Activated B cell treated with CpG ODN at 0.5 μM for 24 hours (primary cell): ENCODE data around the gene ATP5MC3. TPM values are rescaled to one million over a fixed set of nuclear protein-coding genes. Genes with fewer than 3 reads are reported as not detected.

Experiments used
- ATAC-seq: fragments of 200-7000 bp; cut with Tn5 transposase; one replicate; pipeline ENCODE4 v1.10.0; 2021; ENCODE audit warnings: low read depth, mild to moderate bottlenecking, moderate library complexity
- CTCF ChIA-PET: fragments of 350-600 bp; sonication (Branson Sonifier 250); formaldehyde crosslinking; loops from one replicate; lab custom pipeline; 2021; ENCODE audit warnings: antibody characterized with exemption; lab: Charles Lee
- POLR2A ChIA-PET: fragments of 350-600 bp; sonication (Branson Sonifier 250); formaldehyde crosslinking; loops from one replicate; lab custom pipeline; 2021; ENCODE audit warnings: antibody characterized with exemption; lab: Charles Lee
- DNase-seq: peaks from one replicate; pipeline ENCODE4 v3.0.0; 2022
- H3K27ac Mint-ChIP-seq: one replicate; pipeline ENCODE4 v1.8.0; 2020; ENCODE audit warnings: mixed read lengths
- H3K27me3 Mint-ChIP-seq: one replicate; pipeline ENCODE4 v1.8.0; 2021; ENCODE audit warnings: mixed read lengths
- H3K36me3 Mint-ChIP-seq: one replicate; pipeline ENCODE4 v1.8.0; 2021; ENCODE audit warnings: low read depth, mixed read lengths
- H3K4me1 Mint-ChIP-seq: one replicate; pipeline ENCODE4 v1.8.0; 2021; ENCODE audit warnings: mixed read lengths
- H3K4me3 Mint-ChIP-seq: one replicate; pipeline ENCODE4 v1.8.0; 2020; ENCODE audit warnings: mild to moderate bottlenecking, mixed read lengths
- H3K9me3 Mint-ChIP-seq: one replicate; pipeline ENCODE4 v1.8.0; 2020; ENCODE audit warnings: mixed read lengths
- CTCF ChIP-seq: fragments of 200-600 bp; IDR thresholded peaks from one replicate; pipeline ENCODE4 v1.8.0; 2022; ENCODE audit warnings: antibody characterized with exemption, mild to moderate bottlenecking
- intact Hi-C: fragments of 100-400 bp; cut with micrococcal nuclease; formaldehyde crosslinking; loops from one replicate; pipeline ENCODE4 v1.15.1; 2024
- total RNA-seq: library from RNA; stranded (reverse); gene quantifications from 2 replicates; pipeline ENCODE4 v1.2.3, GENCODE V29; 2022

ATP5MC3 gene
- total RNA-seq, 1 donor from 2014 or later, result 147 TPM

- ChIA-PET CTCF (no interaction called here), POLR2A (no interaction called here)
- H3K4me1 Mint-ChIP-seq, result no peaks in the 10 kb centered on the region
- ATAC-seq (no peak), DNase-seq (no peak)
- no peaks in the 10 kb centered on the region for H3K36me3 Mint-ChIP-seq
- intact Hi-C loops, result no loop called here
- H3K4me3 Mint-ChIP-seq, result no peak overlapping the region
- H3K9me3 Mint-ChIP-seq, result no peaks in the 10 kb centered on the region
- TF ChIP-seq CTCF, result no peak
- H3K27ac Mint-ChIP-seq, result no peak overlapping the region
- H3K27me3 Mint-ChIP-seq, result peaks cover 15% of the 10 kb centered on the region
Observed at GRCh38 chr2:175218551-175218950, 37.0 kb upstream of the ATP5MC3 start.

GRCh38 chr2:175207741-175208438, 26.4 kb upstream of the ATP5MC3 start:
- no peak for DNase-seq
- no peaks in the 10 kb centered on the region for H3K4me1 Mint-ChIP-seq
- ChIA-PET POLR2A (no interaction called here), CTCF (no interaction called here)
- peaks cover 21% of the 10 kb centered on the region for H3K27me3 Mint-ChIP-seq
- intact Hi-C loops, result no loop called here
- H3K27ac Mint-ChIP-seq, result no peak overlapping the region
- H3K36me3 Mint-ChIP-seq, result no peaks in the 10 kb centered on the region
- ATAC-seq, result no peak
- no peak overlapping the region for H3K4me3 Mint-ChIP-seq
- no peaks in the 10 kb centered on the region for H3K9me3 Mint-ChIP-seq
- no peak for TF ChIP-seq CTCF

GRCh38 chr2:175206866-175207265, 25.4 kb upstream of the ATP5MC3 start:
- ChIA-PET CTCF (no interaction called here), POLR2A (no interaction called here)
- TF ChIP-seq CTCF, result no peak
- Mint-ChIP-seq H3K9me3 (no peaks in the 10 kb centered on the region), H3K4me3 (no peak overlapping the region), H3K4me1 (no peaks in the 10 kb centered on the region), H3K36me3 (no peaks in the 10 kb centered on the region), H3K27me3 (peaks cover 20% of the 10 kb centered on the region), H3K27ac (no peak overlapping the region)
- ATAC-seq (no peak), DNase-seq (no peak)
- intact Hi-C loops, result no loop called here

- no peak overlapping the region for H3K27ac Mint-ChIP-seq
- H3K27me3 Mint-ChIP-seq, result peaks cover 23% of the 10 kb centered on the region
- H3K36me3 Mint-ChIP-seq, result no peaks in the 10 kb centered on the region
- ATAC-seq (no peak), DNase-seq (no peak)
- no peak for TF ChIP-seq CTCF
- ChIA-PET CTCF (no interaction called here), POLR2A (no interaction called here)
- intact Hi-C loops, result no loop called here
- H3K4me1 Mint-ChIP-seq, result no peaks in the 10 kb centered on the region
- H3K4me3 Mint-ChIP-seq, result no peak overlapping the region
- H3K9me3 Mint-ChIP-seq, result no peaks in the 10 kb centered on the region
Observed at GRCh38 chr2:175205523-175205922, 24.0 kb upstream of the ATP5MC3 start.

GRCh38 chr2:175203621-175204496, 22.3 kb upstream of the ATP5MC3 start:
- H3K36me3 Mint-ChIP-seq, result no peaks in the 10 kb centered on the region

More at GRCh38 chr2:175203621-175204496, 22.3 kb upstream of the ATP5MC3 start:
- Mint-ChIP-seq H3K9me3 (peaks cover 3% of the 10 kb centered on the region), H3K27me3 (peaks cover 25% of the 10 kb centered on the region), H3K4me1 (no peaks in the 10 kb centered on the region), H3K27ac (no peak overlapping the region), H3K4me3 (no peak overlapping the region)
- CTCF ChIA-PET, result interaction anchor here (0.6 to 1.6 kb wide), 12 partner anchors 13 to 893 kb away, joined by 3 to 8 read pairs (median 3); no protein-coding TSS in a partner anchor
- peak; percentile 79 for ATAC-seq
- intact Hi-C loops, result loop anchor here (1.0 to 2.0 kb wide), 2 partner anchors 78 to 893 kb away; no protein-coding TSS in a partner anchor
- POLR2A ChIA-PET, result interaction anchor here (0.6 kb wide), 1 partner anchor 452 kb away, joined by 3 read pairs; no protein-coding TSS in a partner anchor
- TF ChIP-seq CTCF, result no peak
- DNase-seq, result no peak
